GM19025 (cell line): Measurements from ENCODE around the gene TTC6.

Experiments used
- ATAC-seq: cut with Tn5 transposase; IDR thresholded peaks from one replicate; pipeline ENCODE4 v1.9.1; 2021; ENCODE audit warnings: mild to moderate bottlenecking, low read depth, moderate library complexity; ENCODE audit not compliant: unreplicated experiment

Gene TTC6

GRCh38 chr14:37597538-37597913, 2.1 kb downstream of the TTC6 start:
- no peak for ATAC-seq

GRCh38 chr14:37597914-37598746, 2.7 kb downstream of the TTC6 start:
- ATAC-seq = no peak

DNA sequence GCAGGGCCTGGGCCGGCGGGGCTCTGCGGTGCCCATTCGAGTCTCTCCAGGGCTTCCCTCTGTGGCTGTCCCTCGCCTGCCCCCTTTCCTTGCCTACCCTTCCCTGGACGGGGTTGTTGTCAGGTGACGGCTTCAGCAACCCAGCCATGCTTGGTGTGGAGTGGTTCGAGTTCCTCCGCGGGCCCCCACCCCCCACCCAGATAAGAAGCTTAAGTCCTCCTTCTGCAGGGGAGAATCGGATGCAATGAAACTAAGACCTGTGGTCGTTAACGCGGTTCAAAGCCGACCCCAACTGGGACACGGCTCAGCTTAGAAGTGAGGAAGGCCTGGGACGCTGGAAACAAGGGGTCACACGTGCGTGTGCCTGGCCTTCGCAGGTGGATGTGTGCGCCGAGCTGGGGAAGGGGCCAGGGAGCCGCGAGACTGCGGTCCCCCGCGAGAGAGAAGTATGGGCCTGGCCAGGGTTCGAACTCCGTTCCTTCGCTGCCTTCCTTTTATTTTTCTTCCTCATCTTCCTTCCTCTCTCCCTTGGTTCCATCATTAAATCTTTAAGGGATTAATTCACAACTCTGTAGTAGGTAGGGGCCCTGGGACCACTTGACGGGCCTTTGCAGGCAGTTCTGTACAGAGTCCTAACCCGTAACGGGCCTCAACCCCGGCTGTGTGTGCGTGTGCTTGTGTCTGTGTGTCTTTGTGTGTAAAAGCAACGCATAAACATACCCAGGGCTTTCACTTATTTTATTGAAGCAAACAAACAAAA, 3.5 kb downstream of the TTC6 start:
- ATAC-seq = no peak

GRCh38 chr14:37599507-37600368, 4.3 kb downstream of the TTC6 start:
- no peak for ATAC-seq

- no peak for ATAC-seq
Observed at GRCh38 chr14:37600880-37601741, 5.7 kb downstream of the TTC6 start.

DNA sequence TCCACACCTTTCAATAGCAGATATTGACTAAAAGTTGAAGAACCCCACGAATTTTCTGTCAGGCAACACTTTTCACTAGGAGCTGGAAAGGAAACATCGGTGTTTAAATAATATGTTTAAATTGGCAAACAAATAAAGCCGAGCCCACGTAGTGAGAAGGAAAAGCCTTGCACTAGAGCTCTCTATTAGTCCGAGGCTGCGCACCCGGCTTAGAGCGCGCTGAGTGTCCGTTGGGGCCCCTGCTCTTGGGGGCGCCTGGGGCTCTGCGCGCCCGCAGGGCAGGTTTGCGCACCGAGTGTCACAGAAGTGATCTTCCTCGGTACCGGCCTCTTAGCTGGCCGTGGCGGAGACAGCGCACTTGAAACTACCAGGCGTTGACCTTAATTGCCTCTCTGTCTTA, 6.4 kb downstream of the TTC6 start:
- no peak for ATAC-seq

DNA sequence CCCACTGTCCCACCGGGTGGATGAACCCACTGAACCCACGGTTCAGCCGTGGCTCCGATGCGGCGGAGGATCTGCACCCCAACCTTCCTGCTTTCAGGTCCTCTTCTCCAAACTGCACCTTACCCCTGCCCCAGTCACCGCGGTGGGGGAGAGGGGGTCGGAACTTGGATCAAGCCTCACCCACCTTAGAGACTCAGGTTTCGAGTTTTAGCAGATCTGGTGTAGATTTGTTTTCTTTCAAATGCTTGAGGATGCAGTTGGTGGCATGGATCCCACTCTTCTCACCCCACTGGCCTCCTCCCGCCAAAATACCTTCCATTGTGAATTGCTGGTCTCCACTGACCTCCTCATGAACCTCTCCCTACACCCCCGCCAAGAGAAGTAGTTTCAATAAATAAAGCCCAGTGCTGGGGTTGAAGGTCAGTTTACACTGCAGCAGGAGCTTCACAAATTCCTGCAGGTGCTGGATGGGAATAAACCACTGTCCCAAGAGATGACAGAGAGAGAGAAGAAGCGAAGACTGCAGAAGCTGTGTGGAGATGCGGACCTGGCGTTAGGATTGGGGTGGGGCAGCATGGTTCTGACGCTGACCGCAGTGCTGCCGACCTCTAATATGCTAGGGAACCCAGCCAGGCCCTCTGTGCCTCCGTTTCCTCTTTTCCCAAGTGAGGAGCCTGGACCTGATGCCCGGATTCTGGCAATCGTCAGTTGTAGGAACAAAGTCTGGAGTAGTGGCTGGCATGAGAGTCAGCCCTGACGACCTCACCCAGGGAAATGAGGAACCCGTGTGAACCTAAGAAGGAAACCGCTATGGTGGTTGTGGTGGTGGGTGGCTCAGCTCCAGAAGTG, 7.4 kb downstream of the TTC6 start:
- no peak for ATAC-seq

GRCh38 chr14:37603688-37604251, 8.3 kb downstream of the TTC6 start:
- no peak for ATAC-seq

DNA sequence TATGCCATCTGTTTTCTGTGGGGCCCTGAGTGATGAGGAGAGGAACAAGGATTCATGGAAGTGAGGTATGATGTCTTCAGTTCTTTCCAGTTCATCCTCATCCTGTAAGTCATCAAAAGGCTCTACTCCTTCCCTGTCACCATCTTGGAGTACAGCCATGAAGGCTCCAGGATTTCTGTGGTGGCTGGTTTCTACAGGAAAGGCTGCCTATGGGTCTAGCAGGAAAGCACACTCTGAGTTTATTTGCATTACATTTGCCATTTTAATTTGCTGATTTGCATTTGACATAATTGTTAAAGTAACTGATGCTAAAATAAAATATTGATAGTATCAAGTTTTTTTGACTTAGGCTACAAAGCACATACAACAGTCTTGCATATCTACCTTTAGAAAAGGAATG, 11.2 kb downstream of the TTC6 start:
- ATAC-seq = no peak

GRCh38 chr14:37608649-37609048, 13.2 kb downstream of the TTC6 start:
- no peak for ATAC-seq

- no peak for ATAC-seq
Observed at GRCh38 chr14:37610945-37611523, 15.6 kb downstream of the TTC6 start.

DNA sequence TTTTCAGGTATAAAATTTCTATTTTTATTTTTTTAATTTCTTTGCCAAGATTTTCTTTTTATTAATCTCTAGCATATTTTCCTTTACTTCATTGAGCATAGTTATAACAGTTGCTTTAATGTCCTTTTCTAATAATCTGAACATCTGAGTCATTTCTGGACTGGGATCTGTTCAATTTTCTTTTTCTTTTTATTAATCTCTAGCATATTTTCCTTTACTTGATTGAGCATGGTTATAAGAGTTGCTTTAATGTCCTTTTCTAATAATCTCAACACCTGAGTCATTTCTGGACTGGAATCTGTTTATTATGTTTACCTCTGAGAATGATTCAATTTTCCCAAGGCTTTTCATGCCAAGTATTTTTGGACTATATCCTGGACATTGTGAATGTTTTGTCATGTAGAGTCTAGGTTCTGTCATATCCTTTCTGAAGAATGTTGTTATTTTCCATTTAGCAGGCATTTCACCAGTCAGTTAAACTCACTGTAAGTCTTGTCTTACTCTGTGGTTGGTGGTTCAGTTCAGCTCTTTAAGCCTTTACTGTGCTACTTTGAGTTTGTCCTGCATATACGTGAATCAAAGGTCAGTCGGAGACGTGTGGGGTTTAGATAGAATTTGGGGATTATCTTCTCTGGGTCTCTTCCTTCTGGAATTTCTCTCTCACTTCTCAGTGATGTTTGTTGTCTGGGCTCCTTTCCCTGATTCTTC, 20.3 kb downstream of the TTC6 start:
- ATAC-seq = no peak

GRCh38 chr14:37616853-37617252, 21.4 kb downstream of the TTC6 start:
- ATAC-seq = no peak

DNA sequence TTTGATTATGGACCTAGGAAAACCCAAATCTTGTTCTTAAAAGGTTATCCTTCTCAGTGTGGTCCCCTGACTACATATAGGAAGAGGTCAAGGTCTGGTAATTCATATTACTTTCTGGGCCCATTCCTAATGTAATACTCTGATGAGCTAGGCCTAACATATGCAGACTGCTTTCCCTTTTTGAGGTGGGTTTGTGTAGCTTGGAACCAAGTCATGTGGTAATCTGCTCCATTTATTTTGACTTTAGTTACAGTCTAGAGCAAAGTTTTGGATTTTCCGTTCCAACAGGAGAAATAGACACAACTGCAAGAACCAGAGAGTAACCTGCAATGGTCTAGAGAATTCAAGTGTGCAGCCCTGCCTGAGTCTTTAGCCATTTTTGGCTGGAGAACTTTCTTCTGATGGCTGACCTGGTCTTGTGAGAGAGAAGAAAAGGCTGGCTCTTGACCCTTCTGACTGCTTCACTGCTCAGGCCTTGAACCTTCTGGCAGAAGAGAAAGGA, 22.5 kb downstream of the TTC6 start:
- ATAC-seq = no peak

GRCh38 chr14:37618498-37619028, 23.1 kb downstream of the TTC6 start:
- no peak for ATAC-seq

- ATAC-seq = no peak
Observed at GRCh38 chr14:37620856-37621255, 25.4 kb downstream of the TTC6 start.

DNA sequence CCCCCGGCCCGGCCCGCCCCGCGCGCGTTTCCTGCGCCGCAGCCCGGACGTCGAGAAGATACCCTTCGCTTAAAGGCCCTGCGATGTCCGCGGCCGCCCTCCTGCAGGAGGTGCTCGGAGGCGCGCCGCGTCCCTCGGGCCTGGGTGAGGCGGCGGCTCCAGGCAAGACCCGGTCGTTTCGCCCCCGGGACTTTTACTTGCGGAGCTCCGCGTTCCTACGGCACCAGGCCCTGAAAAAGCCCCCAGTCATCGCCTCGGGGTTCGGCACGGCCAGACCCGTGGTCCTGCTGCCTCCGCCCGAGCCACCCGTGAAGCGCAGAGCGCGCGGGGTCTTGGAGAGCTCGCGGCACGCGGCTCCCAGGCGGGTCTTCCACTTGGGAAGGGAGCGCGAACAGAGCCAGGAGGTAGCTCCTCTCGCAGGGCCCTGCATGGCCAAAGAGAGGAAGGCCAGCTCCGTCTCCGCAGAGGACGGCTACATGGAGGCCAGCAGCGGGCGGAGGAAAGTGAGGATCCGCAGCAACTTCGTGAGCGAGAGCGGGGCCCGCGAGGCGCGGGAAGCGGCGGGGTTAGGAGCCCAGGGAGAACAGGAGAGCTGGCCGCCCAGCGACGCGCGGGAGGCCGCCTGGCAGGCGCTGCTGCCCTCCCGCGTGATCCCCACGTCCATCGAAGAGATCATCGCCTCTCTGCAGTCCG, 26.9 kb downstream of the TTC6 start:
- ATAC-seq = no peak
